ENCODE data around the gene KCNK5. TPM values are rescaled to one million over a fixed set of nuclear protein-coding genes. Genes with fewer than 3 reads are reported as not detected.
A peak's percentile ranks its signal among the peaks of the same experiment; 100 is the strongest.

Gene KCNK5
- total and polyA plus RNA-seq, 2 of the 8 experiments (the other 6 are each of a cell fraction or from before 2014, with no cell fraction given), result 20.9 to 44.3 TPM

DNA sequence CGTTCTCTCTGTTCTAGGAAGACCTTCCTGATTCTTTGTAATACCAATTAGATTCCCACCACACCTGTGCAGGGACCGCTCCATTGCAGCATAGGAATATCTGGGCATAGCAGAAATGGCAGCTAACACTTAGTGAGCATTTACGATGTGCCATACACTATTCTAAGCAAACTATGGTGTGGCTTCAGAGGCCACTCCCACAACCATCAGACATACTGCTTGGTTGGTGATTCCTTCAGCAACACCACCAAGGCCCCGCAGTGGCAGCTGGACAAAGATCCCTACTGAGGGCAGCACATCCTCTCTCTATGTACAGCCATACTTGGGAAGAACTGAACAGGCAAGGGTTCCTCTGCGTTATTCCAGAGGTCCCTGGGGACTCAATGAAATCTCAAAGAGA lies 6.2 kb downstream of the KCNK5 start:
- H3K23me2 ChIP-seq (ENCODE audit: low read depth, low read length), result peaks cover 10% of the 10 kb centered on the region
- no peak overlapping the region for H3K4me2 ChIP-seq (ENCODE audit: insufficient read depth in 1 of 2, low read depth in 2 of 2, low read length in 2 of 2)
- no peak overlapping the region for H3K56ac ChIP-seq (replicated peaks; ENCODE audit: insufficient read length, low read depth, low read length)
- H2BK15ac ChIP-seq (ENCODE audit: low read length), result no peak overlapping the region
- DNase-seq (ENCODE audit: low read depth in 1 of 2, low spot score in 2 of 2) (no peak), FAIRE-seq (no peak)
- WGBS, 2 experiments (ENCODE audit: extremely low coverage in 1 of 2, insufficient coverage in 1 of 2, insufficient read length in 1 of 2, insufficient replicate concordance in 2 of 2, low coverage in 1 of 2, low lambda C conversion rate in 2 of 2, missing lambda C conversion rate in 1 of 2), result 90% methylated on average over 5 of the region's 5 CpGs; no CpG with 5 or more reads in 1 of the 2 experiments
- no peak overlapping the region for H3K4me3 ChIP-seq (ENCODE audit: extremely low read depth in 1 of 4, insufficient read depth in 2 of 4, low read depth in 3 of 4, low read length in 4 of 4)
- no peak overlapping the region for H3K14ac ChIP-seq (ENCODE audit: insufficient read length)
- H2AK5ac ChIP-seq (ENCODE audit: low read depth, low read length), result no peak overlapping the region
- no peak overlapping the region for H4K91ac ChIP-seq (replicated peaks; ENCODE audit: insufficient read length, low read length)
- H3K4ac ChIP-seq (replicated peaks; ENCODE audit: insufficient read length, low read depth, low read length), result no peak overlapping the region
- H4K20me1 ChIP-seq (replicated peaks in 1 of 2; ENCODE audit: control insufficient read depth in 1 of 2, insufficient read depth in 2 of 2, low read length in 2 of 2), result peaks cover 45 to 67% of the 10 kb centered on the region in 2 experiments
- no peak overlapping the region for H3K9ac ChIP-seq (replicated peaks in 1 of 4; ENCODE audit: extremely low read depth in 1 of 4, low read depth in 3 of 4, low read length in 3 of 4)
- no peak overlapping the region for H3K23ac ChIP-seq (ENCODE audit: insufficient read length)
- no peak overlapping the region for H4K5ac ChIP-seq (ENCODE audit: insufficient read length, low read depth, low read length)
- 0 out of 2 replicates have a peak overlapping the region, but pooled peaks have one; percentile 24 for H3K18ac ChIP-seq (ENCODE audit: extremely low read depth, low read length)
- peaks cover 27% of the 10 kb centered on the region for H3K79me1 ChIP-seq (ENCODE audit: low read depth, low read length)
- H2BK5ac ChIP-seq (ENCODE audit: low read depth, low read length), result no peak overlapping the region
- no peaks in the 10 kb centered on the region for H3K27me3 ChIP-seq (replicated peaks in 1 of 4; ENCODE audit: control insufficient read depth in 3 of 4, extremely low read depth in 1 of 4, insufficient read depth in 3 of 4, low read length in 3 of 4)
- H3K27ac ChIP-seq (ENCODE audit: low read depth, low read length), result no peak overlapping the region
- H2AFZ ChIP-seq (ENCODE audit: low read length), result no peak overlapping the region
- ChIA-PET CTCF (ENCODE audit: partially characterized antibody) (interaction anchor here (0.5 to 72.8 kb wide), 4 partner anchors 22 to 426 kb away, joined by 4 to 1738 read pairs (median 424); partner anchors contain the start of gene KCNK17), POLR2A (ENCODE audit: partially characterized antibody) (interaction anchor here (0.9 to 1.1 kb wide), 2 partner anchors 15 to 52 kb away, joined by 3 to 4 read pairs; no protein-coding TSS in a partner anchor)
- peaks cover 0 to 5% (median 0%) of the 10 kb centered on the region in 4 experiments; a peak in 4 of 8 replicates for H3K36me3 ChIP-seq (ENCODE audit: control insufficient read depth in 2 of 4, insufficient read depth in 4 of 4, low read length in 3 of 4)
- no peaks in the 10 kb centered on the region for H3K9me3 ChIP-seq (ENCODE audit: insufficient read depth in 2 of 2, low read depth in 1 of 2, low read length in 1 of 2)
- no peak overlapping the region for H2BK120ac ChIP-seq (replicated peaks; ENCODE audit: low read depth, low read length)
- H4K8ac ChIP-seq (ENCODE audit: extremely low read depth, insufficient read depth, low read length), result no peak overlapping the region
- peaks cover 13 to 45% (median 27%) of the 10 kb centered on the region in 4 experiments for H3K4me1 ChIP-seq (replicated peaks in 1 of 4; ENCODE audit: control insufficient read depth in 3 of 4, insufficient read depth in 4 of 4, low read length in 3 of 4)
- no peak overlapping the region for H2BK20ac ChIP-seq (ENCODE audit: low read length)
- peaks cover 45 to 100% of the 10 kb centered on the region in 2 experiments for H3K79me2 ChIP-seq (ENCODE audit: control insufficient read depth in 1 of 2, insufficient read depth in 2 of 2, low read length in 2 of 2)
- H2BK12ac ChIP-seq (ENCODE audit: low read depth, low read length), result no peak overlapping the region
- TF ChIP-seq, protein P1, sequence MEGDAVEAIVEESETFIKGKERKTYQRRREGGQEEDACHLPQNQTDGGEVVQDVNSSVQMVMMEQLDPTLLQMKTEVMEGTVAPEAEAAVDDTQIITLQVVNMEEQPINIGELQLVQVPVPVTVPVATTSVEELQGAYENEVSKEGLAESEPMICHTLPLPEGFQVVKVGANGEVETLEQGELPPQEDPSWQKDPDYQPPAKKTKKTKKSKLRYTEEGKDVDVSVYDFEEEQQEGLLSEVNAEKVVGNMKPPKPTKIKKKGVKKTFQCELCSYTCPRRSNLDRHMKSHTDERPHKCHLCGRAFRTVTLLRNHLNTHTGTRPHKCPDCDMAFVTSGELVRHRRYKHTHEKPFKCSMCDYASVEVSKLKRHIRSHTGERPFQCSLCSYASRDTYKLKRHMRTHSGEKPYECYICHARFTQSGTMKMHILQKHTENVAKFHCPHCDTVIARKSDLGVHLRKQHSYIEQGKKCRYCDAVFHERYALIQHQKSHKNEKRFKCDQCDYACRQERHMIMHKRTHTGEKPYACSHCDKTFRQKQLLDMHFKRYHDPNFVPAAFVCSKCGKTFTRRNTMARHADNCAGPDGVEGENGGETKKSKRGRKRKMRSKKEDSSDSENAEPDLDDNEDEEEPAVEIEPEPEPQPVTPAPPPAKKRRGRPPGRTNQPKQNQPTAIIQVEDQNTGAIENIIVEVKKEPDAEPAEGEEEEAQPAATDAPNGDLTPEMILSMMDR (IDR thresholded peaks at IDR 0.05; ENCODE audit: control extremely low read depth in 1 of 3, insufficient read depth in 1 of 3, low read depth in 1 of 3, low read length in 3 of 3), result no peak
- TF ChIP-seq EP300 (IDR thresholded peaks at IDR 0.05; ENCODE audit: borderline replicate concordance in 1 of 2, low read depth in 2 of 2, low read length in 2 of 2), result no peak
- no peak for TF ChIP-seq FOSL1 (IDR thresholded peaks at IDR 0.05; ENCODE audit: insufficient read depth, low read depth, low read length)
- TF ChIP-seq BRCA1 (IDR thresholded peaks at IDR 0.05; ENCODE audit: low read depth, low read length), result no peak
- no peak for TF ChIP-seq ASH2L (IDR thresholded peaks at IDR 0.05; ENCODE audit: low read length)
- no peak for TF ChIP-seq EGR1 (IDR thresholded peaks at IDR 0.05; ENCODE audit: borderline replicate concordance, low read depth, low read length)
- TF ChIP-seq, protein P2, sequence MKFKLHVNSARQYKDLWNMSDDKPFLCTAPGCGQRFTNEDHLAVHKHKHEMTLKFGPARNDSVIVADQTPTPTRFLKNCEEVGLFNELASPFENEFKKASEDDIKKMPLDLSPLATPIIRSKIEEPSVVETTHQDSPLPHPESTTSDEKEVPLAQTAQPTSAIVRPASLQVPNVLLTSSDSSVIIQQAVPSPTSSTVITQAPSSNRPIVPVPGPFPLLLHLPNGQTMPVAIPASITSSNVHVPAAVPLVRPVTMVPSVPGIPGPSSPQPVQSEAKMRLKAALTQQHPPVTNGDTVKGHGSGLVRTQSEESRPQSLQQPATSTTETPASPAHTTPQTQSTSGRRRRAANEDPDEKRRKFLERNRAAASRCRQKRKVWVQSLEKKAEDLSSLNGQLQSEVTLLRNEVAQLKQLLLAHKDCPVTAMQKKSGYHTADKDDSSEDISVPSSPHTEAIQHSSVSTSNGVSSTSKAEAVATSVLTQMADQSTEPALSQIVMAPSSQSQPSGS (IDR thresholded peaks at IDR 0.05; ENCODE audit: low read length), result no peak
- TF ChIP-seq, protein P3, sequence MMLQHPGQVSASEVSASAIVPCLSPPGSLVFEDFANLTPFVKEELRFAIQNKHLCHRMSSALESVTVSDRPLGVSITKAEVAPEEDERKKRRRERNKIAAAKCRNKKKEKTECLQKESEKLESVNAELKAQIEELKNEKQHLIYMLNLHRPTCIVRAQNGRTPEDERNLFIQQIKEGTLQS (IDR thresholded peaks at IDR 0.05; ENCODE audit: insufficient read depth, low read depth, low read length), result no peak
